HEK293 (cell line): ENCODE data around the gene CPAMD8.

Experiments
- CTCF ChIA-PET: fragments of 350-600 bp; formaldehyde crosslinking; extraction: SDS; loops from one replicate; lab custom pipeline; 2021; ENCODE audit warnings: antibody characterized with exemption; lab: Yijun Ruan, JAX
- POLR2A ChIA-PET: fragments of 300-600 bp; formaldehyde crosslinking; extraction: SDS; loops from one replicate; lab custom pipeline; 2020; ENCODE audit warnings: antibody characterized with exemption, inconsistent platforms; lab: Yijun Ruan, JAX
- H3K27ac ChIP-seq: fragments of 200-500 bp; sonication (Bioruptor generic); 2 replicates; pipeline ENCODE4 v1.5.1; 2014; ENCODE audit warnings: low read depth, low read length, control low read depth, inconsistent platforms; ENCODE audit errors: extremely low read depth
- H3K36me3 ChIP-seq, 2 experiments: fragments of 200-500 bp in 1 of 2; sonication (Bioruptor generic) in 1 of 2; 1 replicate in 1 of 2; 2 replicates in 1 of 2; pipeline ENCODE4 v1.5.1; 2014 to 2017; ENCODE audit warnings: inconsistent platforms in 2 of 2, low read length in 2 of 2; ENCODE audit not compliant: control insufficient read depth in 2 of 2, insufficient read depth in 1 of 2
- H3K4me1 ChIP-seq: fragments of 200-500 bp; sonication (Bioruptor generic); 2 replicates; pipeline ENCODE4 v1.5.1; 2014; ENCODE audit warnings: mild to moderate bottlenecking, low read length, inconsistent platforms; ENCODE audit not compliant: control insufficient read depth, insufficient read depth
- H3K4me3 ChIP-seq: 2 replicates; pipeline ENCODE4 v1.5.1; 2011; ENCODE audit warnings: low read depth, mild to moderate bottlenecking, control low read depth, low read length, moderate library complexity
- H3K9me3 ChIP-seq: fragments of 200-500 bp; sonication (Bioruptor generic); 2 replicates; pipeline ENCODE4 v1.5.1; 2014; ENCODE audit warnings: low read depth, low read length, inconsistent platforms; ENCODE audit not compliant: control insufficient read depth, insufficient read depth
- KLF17 ChIP-seq: fragments of 450-650 bp; formaldehyde crosslinking; IDR thresholded peaks from 2 replicates; pipeline ENCODE4 v1.5.1; 2016; ENCODE audit warnings: missing biosample characterization, missing genetic modification characterization
- KLF8 ChIP-seq: fragments of 450-650 bp; formaldehyde crosslinking; IDR thresholded peaks from 2 replicates; pipeline ENCODE4 v1.5.1; 2016; ENCODE audit warnings: missing biosample characterization, missing genetic modification characterization
- PRDM6 ChIP-seq: fragments of 450-650 bp; formaldehyde crosslinking; IDR thresholded peaks from 2 replicates; pipeline ENCODE4 v1.5.1; 2017; ENCODE audit warnings: missing biosample characterization, missing genetic modification characterization
- TSHZ1 ChIP-seq: fragments of 450-650 bp; formaldehyde crosslinking; IDR thresholded peaks from 2 replicates; pipeline ENCODE4 v1.5.1; 2016; ENCODE audit warnings: missing biosample characterization, missing genetic modification characterization, borderline replicate concordance
- ZNF148 ChIP-seq: fragments of 450-650 bp; formaldehyde crosslinking; IDR thresholded peaks from 2 replicates; pipeline ENCODE4 v1.5.0; 2017; ENCODE audit warnings: missing biosample characterization, missing genetic modification characterization, borderline replicate concordance
- ZNF184 ChIP-seq: fragments of 450-650 bp; IDR thresholded peaks from 2 replicates; pipeline ENCODE4 v1.5.1; 2018; ENCODE audit warnings: missing biosample characterization, mild to moderate bottlenecking, missing genetic modification characterization
- ZNF214 ChIP-seq: fragments of 450-650 bp; formaldehyde crosslinking; IDR thresholded peaks from 2 replicates; pipeline ENCODE4 v1.5.1; 2017; ENCODE audit warnings: missing biosample characterization, mild to moderate bottlenecking, missing genetic modification characterization, borderline replicate concordance
- ZNF341 ChIP-seq: fragments of 450-650 bp; formaldehyde crosslinking; IDR thresholded peaks from 2 replicates; pipeline ENCODE4; 2016; ENCODE audit warnings: low read depth, missing biosample characterization, missing genetic modification characterization
- ZNF366 ChIP-seq: fragments of 450-650 bp; formaldehyde crosslinking; conservative IDR thresholded peaks from 2 replicates; pipeline ENCODE4 v1.5.1; 2016; ENCODE audit warnings: missing biosample characterization, missing genetic modification characterization
- ZNF514 ChIP-seq: fragments of 450-650 bp; formaldehyde crosslinking; IDR thresholded peaks from 2 replicates; pipeline ENCODE4 v1.5.1; 2016; ENCODE audit warnings: missing biosample characterization, missing genetic modification characterization
- ZNF518A ChIP-seq: fragments of 450-650 bp; formaldehyde crosslinking; conservative IDR thresholded peaks from 2 replicates; pipeline ENCODE4 v1.5.1; 2016; ENCODE audit warnings: low read depth, missing biosample characterization, missing genetic modification characterization
- ZNF585B ChIP-seq: fragments of 450-650 bp; formaldehyde crosslinking; IDR thresholded peaks from 2 replicates; pipeline ENCODE4 v1.5.1; 2016; ENCODE audit warnings: missing biosample characterization, missing genetic modification characterization
- ZNF639 ChIP-seq: fragments of 450-650 bp; formaldehyde crosslinking; IDR thresholded peaks from 2 replicates; pipeline ENCODE4 v1.5.1; 2016; ENCODE audit warnings: missing biosample characterization, missing genetic modification characterization
- ZNF677 ChIP-seq: fragments of 450-650 bp; IDR thresholded peaks from 2 replicates; pipeline ENCODE4 v1.5.0; 2018; ENCODE audit warnings: missing biosample characterization, mild to moderate bottlenecking, missing genetic modification characterization, moderate library complexity
- ZNF777 ChIP-seq: fragments of 450-650 bp; formaldehyde crosslinking; IDR thresholded peaks from 2 replicates; pipeline ENCODE4 v1.5.1; 2017; ENCODE audit warnings: missing biosample characterization, missing genetic modification characterization, borderline replicate concordance

CPAMD8 gene

GRCh38 chr19:16885166-16885565 lies 141.4 kb downstream of the CPAMD8 start:
- Histone ChIP-seq H3K27ac (no peak overlapping the region), H3K9me3 (no peaks in the 10 kb centered on the region), H3K4me1 (no peaks in the 10 kb centered on the region), H3K4me3 (no peak overlapping the region), H3K36me3 (peaks cover 0 to 3% of the 10 kb centered on the region in 2 experiments; a peak in 1 of 3 replicates)
- ChIA-PET CTCF (no interaction called here), POLR2A (no interaction called here)
- no peak for TF ChIP-seq ZNF366 (tag by site-specific recombination)
- TF ChIP-seq ZNF514 (tag by site-specific recombination) = no peak
- TF ChIP-seq ZNF777 (tag by site-specific recombination) = no peak
- no peak for TF ChIP-seq PRDM6 (tag by site-specific recombination)
- TF ChIP-seq ZNF214 (tag by site-specific recombination) = no peak
- TF ChIP-seq ZNF341 (tag by site-specific recombination) = no peak
- TF ChIP-seq KLF8 (tag by site-specific recombination) = no peak
- TF ChIP-seq ZNF148 (tag by site-specific recombination) = no peak

- Histone ChIP-seq H3K27ac (no peak overlapping the region), H3K36me3 (peaks cover 0 to 19% of the 10 kb centered on the region in 2 experiments; a peak in 1 of 3 replicates), H3K4me3 (no peak overlapping the region), H3K9me3 (no peaks in the 10 kb centered on the region), H3K4me1 (no peaks in the 10 kb centered on the region)
- POLR2A ChIA-PET = no interaction called here
- no peak for TF ChIP-seq ZNF677
- no peak for TF ChIP-seq TSHZ1 (tag by site-specific recombination)
- TF ChIP-seq KLF17 (tag by site-specific recombination) = no peak
- CTCF ChIA-PET = no interaction called here
Observed at GRCh38 chr19:16883522-16883921, 143.1 kb downstream of the CPAMD8 start.

GRCh38 chr19:16882146-16882545 lies 144.5 kb downstream of the CPAMD8 start:
- no peak overlapping the region for H3K4me3 ChIP-seq
- peaks cover 0 to 33% of the 10 kb centered on the region in 2 experiments; a peak in 1 of 3 replicates for H3K36me3 ChIP-seq
- H3K9me3 ChIP-seq = no peaks in the 10 kb centered on the region
- ChIA-PET POLR2A (no interaction called here), CTCF (no interaction called here)
- no peaks in the 10 kb centered on the region for H3K4me1 ChIP-seq
- H3K27ac ChIP-seq = no peak overlapping the region
- TF ChIP-seq ZNF184 (peak; percentile 76; the same call in 1 of the 2 replicates), ZNF585B (tag by site-specific recombination) (no peak), ZNF639 (peak; percentile 62; the same call in 1 of the 2 replicates), ZNF518A (tag by site-specific recombination) (peak; percentile 46)
